DND-41 (cell line): ENCODE results near the gene OSBPL9.

Source experiments
- CTCF ChIP-seq: IDR thresholded peaks from 2 replicates; pipeline ENCODE4 v1.5.1; 2012; ENCODE audit warnings: borderline replicate concordance, low read length, moderate library complexity, mild to moderate bottlenecking; ENCODE audit not compliant: poor library complexity, severe bottlenecking; ENCODE audit errors: extremely low read depth
- EZH2 ChIP-seq: IDR thresholded peaks from 3 replicates; pipeline ENCODE4 v1.6.1; 2012; ENCODE audit warnings: borderline replicate concordance, low read depth, mild to moderate bottlenecking, moderate library complexity, low read length, inconsistent platforms; ENCODE audit not compliant: severe bottlenecking

GRCh38 chr1:51794260-51794659, 177.4 kb downstream of the OSBPL9 start:
- TF ChIP-seq CTCF, result no peak
- TF ChIP-seq EZH2, result no peak
